ENCODE results near the gene ICAM5.

The ICAM5 gene

GRCh38 chr19:10270180-10270615, 19.6 kb upstream of the ICAM5 start:
- H3K4me3 ChIP-seq (replicated peaks in 1 of 2; ENCODE audit: low read depth in 2 of 2, low read length in 2 of 2): peak overlapping the region; percentile 65 to 66
- DNase-seq (ENCODE audit: low read depth in 2 of 2): peak in 1 of 2 donors; percentile 55
- TF ChIP-seq, protein P1, sequence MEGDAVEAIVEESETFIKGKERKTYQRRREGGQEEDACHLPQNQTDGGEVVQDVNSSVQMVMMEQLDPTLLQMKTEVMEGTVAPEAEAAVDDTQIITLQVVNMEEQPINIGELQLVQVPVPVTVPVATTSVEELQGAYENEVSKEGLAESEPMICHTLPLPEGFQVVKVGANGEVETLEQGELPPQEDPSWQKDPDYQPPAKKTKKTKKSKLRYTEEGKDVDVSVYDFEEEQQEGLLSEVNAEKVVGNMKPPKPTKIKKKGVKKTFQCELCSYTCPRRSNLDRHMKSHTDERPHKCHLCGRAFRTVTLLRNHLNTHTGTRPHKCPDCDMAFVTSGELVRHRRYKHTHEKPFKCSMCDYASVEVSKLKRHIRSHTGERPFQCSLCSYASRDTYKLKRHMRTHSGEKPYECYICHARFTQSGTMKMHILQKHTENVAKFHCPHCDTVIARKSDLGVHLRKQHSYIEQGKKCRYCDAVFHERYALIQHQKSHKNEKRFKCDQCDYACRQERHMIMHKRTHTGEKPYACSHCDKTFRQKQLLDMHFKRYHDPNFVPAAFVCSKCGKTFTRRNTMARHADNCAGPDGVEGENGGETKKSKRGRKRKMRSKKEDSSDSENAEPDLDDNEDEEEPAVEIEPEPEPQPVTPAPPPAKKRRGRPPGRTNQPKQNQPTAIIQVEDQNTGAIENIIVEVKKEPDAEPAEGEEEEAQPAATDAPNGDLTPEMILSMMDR (IDR thresholded peaks at IDR 0.05; ENCODE audit: low read depth, low read length): no peak

DNA sequence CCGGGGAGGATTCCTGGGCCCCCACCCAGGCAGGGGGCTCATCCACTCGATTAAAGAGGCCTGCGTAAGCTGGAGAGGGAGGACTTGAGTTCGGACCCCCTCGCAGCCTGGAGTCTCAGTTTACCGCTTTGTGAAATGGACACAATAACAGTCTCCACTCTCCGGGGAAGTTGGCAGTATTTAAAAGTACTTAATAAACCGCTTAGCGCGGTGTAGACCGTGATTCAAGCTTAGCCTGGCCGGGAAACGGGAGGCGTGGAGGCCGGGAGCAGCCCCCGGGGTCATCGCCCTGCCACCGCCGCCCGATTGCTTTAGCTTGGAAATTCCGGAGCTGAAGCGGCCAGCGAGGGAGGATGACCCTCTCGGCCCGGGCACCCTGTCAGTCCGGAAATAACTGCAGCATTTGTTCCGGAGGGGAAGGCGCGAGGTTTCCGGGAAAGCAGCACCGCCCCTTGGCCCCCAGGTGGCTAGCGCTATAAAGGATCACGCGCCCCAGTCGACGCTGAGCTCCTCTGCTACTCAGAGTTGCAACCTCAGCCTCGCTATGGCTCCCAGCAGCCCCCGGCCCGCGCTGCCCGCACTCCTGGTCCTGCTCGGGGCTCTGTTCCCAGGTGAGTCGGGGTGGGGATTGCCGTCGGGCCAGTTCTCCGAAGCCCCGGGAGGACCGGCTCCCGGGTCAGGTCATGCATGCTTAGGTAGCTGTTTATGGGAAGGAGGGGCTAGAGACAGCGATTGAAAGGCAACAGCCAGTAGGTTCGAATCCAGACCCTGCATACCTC, 18.9 kb upstream of the ICAM5 start, which contains the start of gene ICAM1:
Gene ICAM1 (plus strand): TSS at position 505 of the 779 bp plus-strand sequence. CDS start 40 bp downstream, at position 545.
- peak within 1 kb of the TSS; percentile 65 to 66 for H3K4me3 ChIP-seq (replicated peaks in 1 of 2; ENCODE audit: low read depth in 2 of 2, low read length in 2 of 2)
- TF ChIP-seq, protein P1 (IDR thresholded peaks at IDR 0.05; ENCODE audit: low read depth, low read length): no peak
- DNase-seq (ENCODE audit: low read depth in 2 of 2): peak; percentile 90 to 94

DNA sequence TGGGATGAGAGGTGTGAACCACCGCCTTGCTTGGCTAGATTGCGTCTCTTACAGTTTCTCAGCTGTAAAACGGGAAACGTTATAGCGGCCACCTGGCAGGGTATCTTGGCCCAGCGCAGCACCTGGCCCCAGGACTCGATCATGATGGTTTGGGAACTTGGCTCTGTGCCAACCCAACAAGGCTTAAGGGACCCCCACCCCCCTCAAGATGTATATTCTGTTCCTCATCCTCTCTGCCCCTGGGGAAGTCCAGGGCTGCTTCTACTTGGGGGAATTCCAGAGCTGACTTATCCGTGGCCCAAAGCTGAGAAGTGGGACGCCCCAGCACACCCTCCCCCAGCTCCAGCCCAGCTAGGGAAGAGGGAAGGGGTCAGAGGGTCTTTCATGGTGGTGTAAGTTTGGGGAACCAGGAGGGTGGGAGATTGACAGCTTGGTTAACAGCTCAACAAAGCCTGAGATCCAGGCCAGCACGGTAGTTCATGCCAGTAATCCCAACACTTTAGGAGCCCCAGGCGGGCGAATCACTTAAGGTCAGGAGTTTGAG, 18.1 kb upstream of the ICAM5 start:
- H3K4me3 ChIP-seq (replicated peaks in 1 of 2; ENCODE audit: low read depth in 2 of 2, low read length in 2 of 2): peak overlapping the region; percentile 65 to 66
- TF ChIP-seq, protein P1 (IDR thresholded peaks at IDR 0.05; ENCODE audit: low read depth, low read length): no peak
- DNase-seq (ENCODE audit: low read depth in 2 of 2): peak; percentile 45 to 66

- no peak for DNase-seq (ENCODE audit: low read depth in 2 of 2)
- H3K4me3 ChIP-seq (replicated peaks in 1 of 2; ENCODE audit: low read depth in 2 of 2, low read length in 2 of 2): no peak overlapping the region
- TF ChIP-seq, protein P1 (IDR thresholded peaks at IDR 0.05; ENCODE audit: low read depth, low read length): no peak
Observed at GRCh38 chr19:10274589-10274988, 15.2 kb upstream of the ICAM5 start.

- H3K4me3 ChIP-seq (replicated peaks in 1 of 2; ENCODE audit: low read depth in 2 of 2, low read length in 2 of 2): no peak overlapping the region
- TF ChIP-seq, protein P1 (IDR thresholded peaks at IDR 0.05; ENCODE audit: low read depth, low read length): no peak
- DNase-seq (ENCODE audit: low read depth in 2 of 2): no peak
Observed at GRCh38 chr19:10277795-10278589, 11.8 kb upstream of the ICAM5 start.

- DNase-seq (ENCODE audit: low read depth in 2 of 2): no peak
- TF ChIP-seq, protein P1 (IDR thresholded peaks at IDR 0.05; ENCODE audit: low read depth, low read length): no peak
- H3K4me3 ChIP-seq (replicated peaks in 1 of 2; ENCODE audit: low read depth in 2 of 2, low read length in 2 of 2): no peak overlapping the region
Observed at GRCh38 chr19:10278935-10279334, 10.8 kb upstream of the ICAM5 start.
